Neuronal stem cell (in vitro differentiated cells): Measurements from ENCODE around the gene NAV2.

Experiments used
- DNase-seq: peaks from one replicate; pipeline ENCODE4 v3.0.0-alpha.2; 2013; ENCODE audit warnings: low spot score
- H2AFZ ChIP-seq: one replicate; pipeline ENCODE4 v1.6.1; 2013; ENCODE audit warnings: mild to moderate bottlenecking, low read length, inconsistent platforms
- H2AK5ac ChIP-seq: 2 replicates; pipeline ENCODE4 v1.6.1; 2013; ENCODE audit warnings: low read depth, mild to moderate bottlenecking, inconsistent platforms, low read length, moderate library complexity, mixed read lengths
- H2BK120ac ChIP-seq: 2 replicates; pipeline ENCODE4 v1.6.1; 2013; ENCODE audit warnings: low read depth, mild to moderate bottlenecking, inconsistent platforms, low read length, moderate library complexity, mixed read lengths
- H2BK12ac ChIP-seq: one replicate; pipeline ENCODE4 v1.6.1; 2013; ENCODE audit warnings: low read length, inconsistent platforms
- H2BK15ac ChIP-seq: 2 replicates; pipeline ENCODE4 v1.6.1; 2013; ENCODE audit warnings: mild to moderate bottlenecking, low read length, inconsistent platforms, mixed read lengths
- H2BK5ac ChIP-seq: one replicate; pipeline ENCODE4 v1.6.1; 2013; ENCODE audit warnings: inconsistent platforms, mild to moderate bottlenecking, low read length, moderate library complexity
- H3K14ac ChIP-seq: one replicate; pipeline ENCODE4 v1.6.1; 2013; ENCODE audit warnings: low read length, inconsistent platforms
- H3K18ac ChIP-seq: 2 replicates; pipeline ENCODE4 v1.6.1; 2013; ENCODE audit warnings: low read length, inconsistent platforms
- H3K23ac ChIP-seq: 2 replicates; pipeline ENCODE4 v1.6.1; 2013; ENCODE audit warnings: low read depth, mild to moderate bottlenecking, mixed read lengths, low read length, inconsistent platforms; ENCODE audit not compliant: poor library complexity
- H3K27ac ChIP-seq: replicated peaks from 3 replicates; pipeline ENCODE4 v1.5.1; 2013; ENCODE audit warnings: low read length, inconsistent platforms
- H3K27me3 ChIP-seq, 3 experiments: 2 replicates each; pipeline ENCODE4 v1.6.1; 2013; ENCODE audit warnings: low read length in 3 of 3, mild to moderate bottlenecking in 2 of 3, inconsistent platforms in 1 of 3, low read depth in 1 of 3, mixed read lengths in 1 of 3, moderate library complexity in 1 of 3; ENCODE audit not compliant: control insufficient read depth in 3 of 3, insufficient read depth in 3 of 3
- H3K36me3 ChIP-seq, 2 donors: replicated peaks in 1 of 2; 2 replicates each; pipeline ENCODE4 v1.6.1; 2013; ENCODE audit warnings: low read length in 2 of 2; ENCODE audit not compliant: control insufficient read depth in 2 of 2, insufficient read depth in 2 of 2
- H3K4ac ChIP-seq: 2 replicates; pipeline ENCODE4 v1.6.1; 2013; ENCODE audit warnings: inconsistent platforms, mild to moderate bottlenecking, low read length, moderate library complexity
- H3K4me1 ChIP-seq, 2 donors: 1 replicate in 1 of 2; 2 replicates in 1 of 2; pipeline ENCODE4 v1.6.1; 2013; ENCODE audit warnings: low read length in 2 of 2, low read depth in 1 of 2; ENCODE audit not compliant: control insufficient read depth in 2 of 2, insufficient read depth in 1 of 2
- H3K4me2 ChIP-seq: one replicate; pipeline ENCODE4 v1.6.1; 2013; ENCODE audit warnings: mild to moderate bottlenecking, low read length, inconsistent platforms; ENCODE audit not compliant: insufficient read depth, poor library complexity, severe bottlenecking
- H3K4me3 ChIP-seq, 2 donors: 2 replicates each; pipeline ENCODE4 v1.5.1; 2013; ENCODE audit warnings: low read length in 2 of 2, mild to moderate bottlenecking in 2 of 2, inconsistent platforms in 1 of 2, moderate library complexity in 1 of 2
- H3K79me1 ChIP-seq: one replicate; pipeline ENCODE4 v1.6.1; 2013; ENCODE audit warnings: low read depth, mild to moderate bottlenecking, inconsistent platforms, low read length, moderate library complexity
- H3K9ac ChIP-seq: one replicate; pipeline ENCODE4 v1.6.1; 2013; ENCODE audit warnings: mild to moderate bottlenecking, low read depth, low read length, inconsistent platforms; ENCODE audit not compliant: poor library complexity
- H3K9me3 ChIP-seq, 2 donors: replicated peaks in 1 of 2; 2 replicates each; pipeline versions ENCODE3 to v1.6.1; 2013; ENCODE audit warnings: low read length in 2 of 2, mild to moderate bottlenecking in 2 of 2, inconsistent platforms in 1 of 2, low read depth in 1 of 2, mixed read lengths in 1 of 2, moderate library complexity in 1 of 2; ENCODE audit not compliant: control insufficient read depth in 2 of 2, insufficient read depth in 1 of 2
- H4K8ac ChIP-seq: one replicate; pipeline ENCODE4 v1.6.1; 2013; ENCODE audit warnings: low read depth, mild to moderate bottlenecking, inconsistent platforms, low read length, moderate library complexity
- H4K91ac ChIP-seq: one replicate; pipeline ENCODE4 v1.6.1; 2013; ENCODE audit warnings: low read length, low read depth, mild to moderate bottlenecking, inconsistent platforms; ENCODE audit not compliant: poor library complexity
- WGBS, 2 donors: extraction: QIAGEN DNeasy Blood & Tissue Kit; methylation state at CpG; one replicate each; pipeline ENCODE4 v1.1.7; 2013; ENCODE audit warnings: missing lambda C conversion rate in 2 of 2, mixed read lengths in 1 of 2; ENCODE audit not compliant: insufficient read length in 2 of 2, insufficient replicate concordance in 1 of 2; ENCODE audit errors: extremely low coverage in 2 of 2; 5-methylcytosine and 5-hydroxymethylcytosine counted together

NAV2 gene

GRCh38 chr11:20020716-20021115, 308.1 kb downstream of the NAV2 start:
- WGBS, 2 donors: no CpG with 5 or more reads among the region's 4 CpGs
- Histone ChIP-seq H2BK5ac (no peak overlapping the region), H2BK15ac (no peak overlapping the region), H2AK5ac (no peak overlapping the region), H3K4me2 (no peak overlapping the region), H3K9me3 (no peaks in the 10 kb centered on the region), H3K23ac (no peak overlapping the region), H4K91ac (no peak overlapping the region), H3K14ac (no peak overlapping the region), H3K18ac (no peak overlapping the region), H3K79me1 (no peaks in the 10 kb centered on the region), H3K27me3 (peaks cover 0 to 14% (median 0%) of the 10 kb centered on the region in 3 experiments), H3K4me3 (no peak overlapping the region), H3K36me3 (no peaks in the 10 kb centered on the region), H2AFZ (no peak overlapping the region), H3K9ac (no peak overlapping the region), H3K4me1 (peaks cover 22 to 35% of the 10 kb centered on the region in 2 donors), H3K4ac (no peak overlapping the region), H3K27ac (no peak overlapping the region), H2BK120ac (no peak overlapping the region), H2BK12ac (no peak overlapping the region), H4K8ac (no peak overlapping the region)
- no peak for DNase-seq

- no peak overlapping the region for H2BK15ac ChIP-seq
- DNase-seq: no peak
- no peak overlapping the region for H2AFZ ChIP-seq
- H3K4ac ChIP-seq: no peak overlapping the region
- H4K8ac ChIP-seq: no peak overlapping the region
- no peak overlapping the region for H3K4me2 ChIP-seq
- H3K79me1 ChIP-seq: no peaks in the 10 kb centered on the region
- no peak overlapping the region for H2BK120ac ChIP-seq
- no peak overlapping the region for H3K18ac ChIP-seq
- no peak overlapping the region for H4K91ac ChIP-seq
- no peak overlapping the region for H3K23ac ChIP-seq
- no peaks in the 10 kb centered on the region for H3K9me3 ChIP-seq
- no peak overlapping the region for H2AK5ac ChIP-seq
- no CpG with 5 or more reads among the region's 4 CpGs for WGBS, 2 donors
- H3K9ac ChIP-seq: no peak overlapping the region
- no peak overlapping the region for H2BK5ac ChIP-seq
- no peak overlapping the region for H2BK12ac ChIP-seq
- H3K4me3 ChIP-seq: no peak overlapping the region
- H3K36me3 ChIP-seq: no peaks in the 10 kb centered on the region
- H3K14ac ChIP-seq: no peak overlapping the region
- H3K27me3 ChIP-seq: peaks cover 0 to 15% (median 0%) of the 10 kb centered on the region in 3 experiments
- H3K4me1 ChIP-seq: peaks cover 22 to 35% of the 10 kb centered on the region in 2 donors
- no peak overlapping the region for H3K27ac ChIP-seq
These were observed 308.6 kb downstream of the NAV2 start for GRCh38 chr11:20021212-20021611.

- Histone ChIP-seq H3K9ac (no peak overlapping the region), H3K36me3 (no peaks in the 10 kb centered on the region), H2BK5ac (no peak overlapping the region), H2BK120ac (no peak overlapping the region), H3K14ac (no peak overlapping the region), H2BK15ac (no peak overlapping the region), H3K4me2 (peak overlapping the region; percentile 48), H2AK5ac (no peak overlapping the region), H3K4me1 (peaks cover 23 to 38% of the 10 kb centered on the region in 2 donors), H4K91ac (no peak overlapping the region), H3K79me1 (no peaks in the 10 kb centered on the region), H3K9me3 (no peaks in the 10 kb centered on the region), H4K8ac (no peak overlapping the region), H3K18ac (no peak overlapping the region), H3K23ac (no peak overlapping the region), H3K27ac (peak overlapping the region; percentile 77), H2AFZ (peak overlapping the region; percentile 32), H2BK12ac (no peak overlapping the region), H3K27me3 (peaks cover 0 to 15% (median 0%) of the 10 kb centered on the region in 3 experiments), H3K4ac (no peak overlapping the region), H3K4me3 (no peak overlapping the region)
- WGBS, 2 donors: no CpG with 5 or more reads among the region's 4 CpGs
- DNase-seq: no peak
These were observed 309.2 kb downstream of the NAV2 start for GRCh38 chr11:20021771-20022362.

DNA sequence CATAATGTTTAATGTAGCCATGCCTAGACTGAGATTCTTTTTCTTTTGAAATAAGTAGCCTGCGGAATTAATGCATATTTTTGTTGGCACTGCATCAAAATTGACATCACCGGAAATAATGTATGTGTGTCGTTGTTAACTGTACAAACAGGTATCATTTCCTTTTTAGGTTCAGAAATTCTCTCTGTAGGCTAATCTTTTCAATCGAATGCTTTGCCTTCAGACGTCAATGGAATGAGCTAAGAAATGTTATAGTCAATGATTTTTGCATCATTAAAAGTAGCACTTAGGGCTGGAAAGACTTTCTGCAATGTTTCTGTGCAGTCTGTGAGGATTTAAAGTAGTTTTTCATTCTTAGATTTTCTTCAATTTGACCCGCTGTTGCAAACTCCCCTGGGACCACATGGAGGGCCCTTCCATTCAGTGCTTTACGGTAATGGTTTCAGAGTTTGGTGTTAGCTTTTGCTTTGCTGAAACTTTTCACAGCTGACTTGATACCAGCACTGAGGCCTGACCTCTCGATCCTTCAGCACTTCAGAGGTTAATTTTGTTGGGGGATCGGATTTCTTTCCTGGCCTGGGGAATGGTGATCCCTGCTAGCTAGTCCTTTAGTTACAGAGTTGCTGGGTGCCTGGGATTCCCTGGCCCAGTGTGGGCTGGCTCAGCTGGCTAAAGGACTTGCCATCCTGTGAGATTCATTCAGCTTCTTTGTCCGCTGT, 309.9 kb downstream of the NAV2 start:
- Histone ChIP-seq H3K79me1 (no peaks in the 10 kb centered on the region), H3K4me1 (peaks cover 28 to 39% of the 10 kb centered on the region in 2 donors), H2BK5ac (no peak overlapping the region), H3K36me3 (no peaks in the 10 kb centered on the region), H2BK15ac (no peak overlapping the region), H3K18ac (peak overlapping the region; percentile 51), H3K4ac (no peak overlapping the region), H3K9me3 (no peaks in the 10 kb centered on the region), H3K14ac (no peak overlapping the region), H3K9ac (no peak overlapping the region), H4K8ac (no peak overlapping the region), H2AK5ac (no peak overlapping the region), H3K4me2 (peak overlapping the region; percentile 37), H3K27ac (peak overlapping the region; percentile 67), H3K23ac (no peak overlapping the region), H4K91ac (no peak overlapping the region), H2AFZ (peak overlapping the region; percentile 53), H3K4me3 (peak overlapping the region in 1 of 2 donors; percentile 44), H3K27me3 (peaks cover 0 to 15% (median 0%) of the 10 kb centered on the region in 3 experiments), H2BK120ac (no peak overlapping the region), H2BK12ac (no peak overlapping the region)
- peak; percentile 81 for DNase-seq
- WGBS, 2 donors: no CpG with 5 or more reads among the region's 10 CpGs
